ENCODE measurements around the gene TANGO6.

- TF ChIP-seq CTCF (IDR thresholded peaks at IDR 0.05) (no peak), POLR2A (IDR thresholded peaks at IDR 0.05; ENCODE audit: low read length) (no peak), EP300 (IDR thresholded peaks at IDR 0.05) (no peak), CHD2 (IDR thresholded peaks at IDR 0.05; ENCODE audit: low read length, partially characterized antibody) (no peak)
Measured at GRCh38 chr16:69005641-69006355, 162.5 kb downstream of the TANGO6 start.
